Loucy (cell line): ENCODE results near the gene TRMT112.

ENCODE experiments used
- H2AFZ ChIP-seq: fragments of 200-600 bp; sonication (generic); 2 replicates; pipeline ENCODE4 v1.6.0; 2016; ENCODE audit warnings: antibody characterized with exemption, mild to moderate bottlenecking, low read length, moderate library complexity
- H3F3A ChIP-seq: fragments of 200-600 bp; 2 replicates; pipeline ENCODE4 v1.6.0; 2016; ENCODE audit warnings: antibody characterized with exemption, low read depth, mild to moderate bottlenecking
- H3K27me3 ChIP-seq: fragments of 200-600 bp; sonication (generic); 2 replicates; pipeline ENCODE4 v1.6.1; 2014; ENCODE audit warnings: low read length, mild to moderate bottlenecking; ENCODE audit not compliant: insufficient read depth, poor library complexity, severe bottlenecking
- H3K36me3 ChIP-seq: fragments of 200-600 bp; sonication (generic); 2 replicates; pipeline ENCODE4 v1.6.1; 2016; ENCODE audit warnings: low read length; ENCODE audit not compliant: insufficient read depth
- H3K4me1 ChIP-seq: fragments of 200-600 bp; sonication (generic); 2 replicates; pipeline ENCODE4 v1.5.1; 2014; ENCODE audit warnings: low read length, mild to moderate bottlenecking; ENCODE audit not compliant: insufficient read depth, poor library complexity, severe bottlenecking
- H3K4me2 ChIP-seq: fragments of 200-600 bp; sonication (generic); 2 replicates; pipeline ENCODE4 v1.6.0; 2014; ENCODE audit warnings: antibody characterized with exemption, low read length, low read depth, mild to moderate bottlenecking; ENCODE audit not compliant: poor library complexity, severe bottlenecking
- H3K4me3 ChIP-seq: fragments of 200-600 bp; sonication (generic); 2 replicates; pipeline ENCODE4 v1.5.1; 2014; ENCODE audit warnings: low read length, mild to moderate bottlenecking, mixed read lengths; ENCODE audit not compliant: poor library complexity, severe bottlenecking
- H3K79me2 ChIP-seq: fragments of 200-600 bp; sonication (generic); 2 replicates; pipeline ENCODE4 v1.6.1; 2014; ENCODE audit warnings: low read length; ENCODE audit not compliant: insufficient read depth
- H3K9ac ChIP-seq: fragments of 200-600 bp; sonication (generic); 2 replicates; pipeline ENCODE4 v1.6.0; 2014; ENCODE audit warnings: mild to moderate bottlenecking, low read depth, low read length, moderate library complexity; ENCODE audit not compliant: poor library complexity, severe bottlenecking
- H3K9me2 ChIP-seq: fragments of 200-600 bp; sonication (generic); replicated peaks from 2 replicates; pipeline ENCODE4 v1.6.1; 2016; ENCODE audit warnings: low read depth, low read length, mixed read lengths
- H3K9me3 ChIP-seq: fragments of 200-600 bp; sonication (generic); 2 replicates; pipeline ENCODE4 v1.6.1; 2014; ENCODE audit warnings: mild to moderate bottlenecking, antibody characterized with exemption, low read length, low read depth; ENCODE audit not compliant: insufficient read depth
- H4K20me1 ChIP-seq: fragments of 200-600 bp; sonication (generic); 2 replicates; pipeline ENCODE4 v1.6.0; 2014; ENCODE audit warnings: antibody characterized with exemption, low read length, mild to moderate bottlenecking; ENCODE audit not compliant: insufficient read depth, poor library complexity, severe bottlenecking
- CTCF ChIP-seq: fragments of 200-600 bp; sonication (generic); conservative IDR thresholded peaks from 2 replicates; pipeline ENCODE4 v1.5.1; 2014; ENCODE audit warnings: mild to moderate bottlenecking, antibody characterized with exemption, low read length
- EZH2phosphoT487 ChIP-seq: fragments of 200-600 bp; IDR thresholded peaks from 2 replicates; pipeline ENCODE4 v1.6.1; 2018; ENCODE audit warnings: antibody characterized with exemption, mild to moderate bottlenecking, moderate library complexity, borderline replicate concordance

The TRMT112 gene

DNA sequence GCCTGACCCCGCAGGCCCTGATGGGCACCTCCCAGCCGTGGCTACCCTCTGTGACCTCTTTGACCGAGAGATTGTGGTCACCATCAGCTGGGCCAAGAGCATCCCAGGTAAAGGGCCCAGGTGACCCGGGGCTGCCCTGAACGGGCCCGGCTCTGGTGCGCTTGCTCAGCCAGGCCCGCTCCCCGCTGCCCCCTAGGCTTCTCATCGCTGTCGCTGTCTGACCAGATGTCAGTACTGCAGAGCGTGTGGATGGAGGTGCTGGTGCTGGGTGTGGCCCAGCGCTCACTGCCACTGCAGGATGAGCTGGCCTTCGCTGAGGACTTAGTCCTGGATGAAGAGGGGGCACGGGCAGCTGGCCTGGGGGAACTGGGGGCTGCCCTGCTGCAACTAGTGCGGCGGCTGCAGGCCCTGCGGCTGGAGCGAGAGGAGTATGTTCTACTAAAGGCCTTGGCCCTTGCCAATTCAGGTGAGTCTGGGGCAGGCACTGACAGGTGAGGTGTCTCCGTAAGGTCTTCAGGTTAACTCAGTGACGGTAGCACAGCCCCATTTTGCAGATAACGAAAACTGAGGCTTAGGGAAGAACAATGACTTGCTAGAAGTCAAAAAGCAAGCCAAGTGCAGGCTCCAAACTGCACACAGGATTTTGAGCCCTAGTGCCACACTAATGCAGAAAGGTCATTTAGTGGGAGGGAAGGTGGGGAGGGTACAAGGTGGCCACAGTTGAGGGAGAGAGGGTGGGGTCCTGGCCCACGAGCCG lies 2.4 kb downstream of the TRMT112 start:
- Histone ChIP-seq H3F3A (peaks cover 7% of the 10 kb centered on the region; the same call in 1 of the 2 replicates), H3K4me3 (no peak overlapping the region), H3K9ac (no peak overlapping the region), H3K4me1 (peaks cover 12% of the 10 kb centered on the region), H3K27me3 (no peaks in the 10 kb centered on the region), H3K9me2 (no peaks in the 10 kb centered on the region), H4K20me1 (peaks cover 12% of the 10 kb centered on the region), H3K36me3 (peaks cover 7% of the 10 kb centered on the region; the same call in 1 of the 2 replicates), H3K79me2 (peaks cover 52% of the 10 kb centered on the region), H2AFZ (no peak overlapping the region), H3K4me2 (no peak overlapping the region), H3K9me3 (no peaks in the 10 kb centered on the region)
- TF ChIP-seq EZH2phosphoT487, result no peak
- no peak for TF ChIP-seq CTCF

DNA sequence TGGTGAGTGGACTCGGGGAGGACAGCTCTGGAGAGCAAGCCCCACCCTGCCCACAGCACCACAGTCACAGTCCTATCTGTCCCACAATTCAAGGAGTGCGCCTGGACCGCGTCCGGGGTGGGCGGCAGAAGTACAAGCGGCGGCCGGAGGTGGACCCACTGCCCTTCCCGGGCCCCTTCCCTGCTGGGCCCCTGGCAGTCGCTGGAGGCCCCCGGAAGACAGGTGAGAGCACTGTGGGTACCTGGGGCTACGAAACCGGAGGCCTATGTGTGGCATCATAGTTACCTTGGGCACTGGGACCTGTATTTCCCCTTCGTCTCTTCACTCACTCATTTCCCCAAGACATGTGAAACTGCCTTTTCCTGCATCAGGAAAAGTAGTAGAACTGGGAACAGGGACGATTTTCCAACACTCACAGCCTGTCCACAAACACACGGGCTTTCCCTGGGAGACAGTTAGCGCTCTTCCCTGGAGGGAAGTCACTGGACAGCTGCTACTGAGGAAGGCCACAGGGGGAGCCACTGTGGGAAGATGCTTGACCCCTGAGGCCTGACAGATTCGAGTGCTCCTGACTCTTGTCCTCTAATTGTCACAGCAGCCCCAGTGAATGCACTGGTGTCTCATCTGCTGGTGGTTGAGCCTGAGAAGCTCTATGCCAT lies 3.1 kb downstream of the TRMT112 start:
- Histone ChIP-seq H4K20me1 (peaks cover 12% of the 10 kb centered on the region), H3K9me3 (no peaks in the 10 kb centered on the region), H3K4me2 (no peak overlapping the region), H3K4me1 (peaks cover 8% of the 10 kb centered on the region), H3K27me3 (no peaks in the 10 kb centered on the region), H3F3A (peaks cover 7% of the 10 kb centered on the region; the same call in 1 of the 2 replicates), H2AFZ (no peak overlapping the region), H3K9ac (no peak overlapping the region), H3K9me2 (no peaks in the 10 kb centered on the region), H3K36me3 (peaks cover 7% of the 10 kb centered on the region; the same call in 1 of the 2 replicates), H3K4me3 (no peak overlapping the region), H3K79me2 (peaks cover 45% of the 10 kb centered on the region)
- TF ChIP-seq EZH2phosphoT487 (no peak), CTCF (peak; percentile 29; the same call in 1 of the 2 replicates)

- Histone ChIP-seq H3K4me1 (peaks cover 3% of the 10 kb centered on the region), H2AFZ (no peak overlapping the region), H3K36me3 (peaks cover 7% of the 10 kb centered on the region; the same call in 1 of the 2 replicates), H3K79me2 (peaks cover 39% of the 10 kb centered on the region; the same call in 1 of the 2 replicates), H3K9ac (no peak overlapping the region), H3K9me2 (no peaks in the 10 kb centered on the region), H3K9me3 (no peaks in the 10 kb centered on the region), H3K4me2 (no peak overlapping the region), H4K20me1 (peaks cover 12% of the 10 kb centered on the region), H3K4me3 (no peak overlapping the region), H3K27me3 (no peaks in the 10 kb centered on the region), H3F3A (peaks cover 7% of the 10 kb centered on the region; the same call in 1 of the 2 replicates)
- TF ChIP-seq EZH2phosphoT487 (no peak), CTCF (no peak)
Measured at GRCh38 chr11:64313491-64314145, 3.7 kb downstream of the TRMT112 start.
